GM12874 (cell line): ENCODE data around the gene LMNA.

ENCODE experiments used
- CTCF ChIP-seq: IDR thresholded peaks from 2 replicates; pipeline ENCODE4 v1.5.1; 2011; ENCODE audit warnings: low read depth, mild to moderate bottlenecking, control low read depth, low read length, moderate library complexity; ENCODE audit not compliant: insufficient read depth

Gene LMNA

GRCh38 chr1:156078728-156079127, 35.8 kb upstream of the LMNA start:
- TF ChIP-seq CTCF, result no peak

GRCh38 chr1:156079762-156080161, 34.7 kb upstream of the LMNA start:
- no peak for TF ChIP-seq CTCF

DNA sequence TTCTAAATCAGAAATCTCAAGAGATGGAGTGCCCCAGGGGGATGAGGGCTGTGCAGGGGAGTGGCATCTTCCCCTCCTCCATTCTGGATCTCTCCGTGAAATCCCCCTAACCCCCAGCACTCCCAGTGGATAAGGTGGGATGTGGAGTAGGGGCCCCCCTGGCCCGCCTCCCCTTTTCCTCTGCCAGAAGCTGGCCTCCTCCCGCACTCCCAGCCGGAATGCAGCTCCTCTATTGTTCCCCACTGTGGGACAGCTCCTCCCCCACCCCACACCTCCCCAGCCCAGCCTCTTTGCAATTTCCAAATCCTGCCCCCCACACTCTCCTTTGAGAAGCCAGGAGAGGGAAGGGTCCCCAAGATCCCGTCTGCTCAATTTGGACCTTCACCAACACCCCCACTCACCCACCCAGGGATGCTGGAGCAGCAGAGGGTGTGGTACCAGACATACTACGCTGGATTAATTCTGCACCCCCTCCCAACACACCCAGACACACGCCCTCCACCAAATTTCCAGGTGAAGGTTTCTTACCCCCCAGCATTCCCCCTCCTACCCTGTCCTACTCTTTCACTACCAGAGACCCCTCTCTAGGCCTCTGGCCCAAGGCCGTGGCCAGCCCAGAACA, 34.2 kb upstream of the LMNA start:
- TF ChIP-seq CTCF, result no peak

DNA sequence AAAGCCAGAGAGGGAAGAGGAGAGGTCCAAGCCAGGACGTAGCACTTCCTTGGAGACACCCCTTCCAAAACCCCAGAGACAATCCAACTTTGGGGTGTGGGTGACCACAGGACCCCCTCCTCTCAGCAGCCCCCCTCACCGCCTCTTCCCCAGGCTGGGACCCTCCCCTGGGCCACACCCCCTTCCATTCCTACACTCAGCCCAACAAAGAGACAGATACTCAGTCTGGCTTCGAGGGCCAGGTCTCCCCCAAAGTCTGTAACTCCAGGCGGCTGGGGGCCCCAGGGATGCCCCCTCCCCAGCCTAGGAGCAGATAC, 33.7 kb upstream of the LMNA start:
- no peak for TF ChIP-seq CTCF

DNA sequence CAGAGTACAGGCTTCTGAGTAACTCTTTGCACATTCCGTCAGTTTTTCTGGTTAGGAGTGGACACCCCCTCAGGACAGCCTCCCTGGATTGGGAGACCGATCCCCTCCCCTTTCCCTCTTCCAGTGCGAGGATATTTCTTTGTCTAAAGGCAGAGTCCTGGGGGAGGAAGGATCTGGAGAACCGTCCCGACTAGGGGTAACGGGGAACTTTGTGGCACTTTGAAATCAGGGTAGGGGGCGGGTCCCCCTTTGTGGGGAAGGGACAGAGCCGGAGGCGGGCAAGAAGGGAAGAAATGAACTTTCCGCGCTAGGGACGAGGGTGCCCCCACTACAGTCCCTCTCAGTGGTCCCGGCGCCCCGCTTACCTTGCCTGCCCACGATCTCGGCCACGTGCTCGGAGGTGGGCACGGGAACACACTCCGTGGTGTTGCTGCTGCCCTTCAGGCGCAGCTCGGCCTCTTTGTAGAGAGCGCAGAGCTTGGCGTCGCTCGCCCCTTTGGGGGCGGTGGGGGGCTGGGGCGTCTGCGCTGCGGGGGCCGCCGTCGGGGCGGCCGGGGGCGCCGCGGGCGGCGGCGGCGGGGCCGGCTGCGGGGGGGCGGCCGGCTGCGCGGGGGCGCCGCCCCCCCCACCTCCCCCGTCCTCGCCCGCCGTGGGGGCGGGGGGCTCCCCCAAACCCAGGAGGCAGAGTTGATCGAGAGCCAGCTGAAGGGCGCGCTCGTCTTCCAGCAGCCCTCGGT, 33.2 kb upstream of the LMNA start:
- no peak for TF ChIP-seq CTCF

GRCh38 chr1:156081917-156082308, 32.6 kb upstream of the LMNA start:
- no peak for TF ChIP-seq CTCF

- TF ChIP-seq CTCF, result no peak
Measured at GRCh38 chr1:156082309-156083091, 32.0 kb upstream of the LMNA start, which contains the start of gene MEX3A. Gene MEX3A, minus strand, starts transcription at chr1:156082465. Its CDS starts 467 bp downstream, at chr1:156081998.
